BE2C (cell line): ENCODE data around the gene NAA11.

Experiments used
- DNase-seq: peaks from one replicate; pipeline ENCODE4 v3.0.0-alpha.2; 2020
- H3K27me3 ChIP-seq: fragments of 250-450 bp; sonication (Bioruptor Pico); 2 replicates; pipeline ENCODE4 v1.5.1; 2020; ENCODE audit warnings: mild to moderate bottlenecking
- H3K36me3 ChIP-seq: fragments of 250-450 bp; sonication (Bioruptor Pico); 2 replicates; pipeline ENCODE4 v1.5.1; 2020; ENCODE audit warnings: mild to moderate bottlenecking
- H3K4me1 ChIP-seq: fragments of 250-450 bp; sonication (Bioruptor Pico); 2 replicates; pipeline ENCODE4 v1.5.1; 2020
- H3K4me3 ChIP-seq: 2 replicates; pipeline ENCODE4 v1.5.1; 2011; ENCODE audit warnings: low read depth, low read length
- H3K9me3 ChIP-seq: fragments of 250-450 bp; sonication (Bioruptor Pico); 2 replicates; pipeline ENCODE4 v1.5.1; 2020
- TF ChIP-seq, protein P1 (sequence below): IDR thresholded peaks from 2 replicates; pipeline ENCODE4 v1.5.1; 2012; ENCODE audit warnings: mild to moderate bottlenecking, low read depth, low read length

Gene NAA11

DNA sequence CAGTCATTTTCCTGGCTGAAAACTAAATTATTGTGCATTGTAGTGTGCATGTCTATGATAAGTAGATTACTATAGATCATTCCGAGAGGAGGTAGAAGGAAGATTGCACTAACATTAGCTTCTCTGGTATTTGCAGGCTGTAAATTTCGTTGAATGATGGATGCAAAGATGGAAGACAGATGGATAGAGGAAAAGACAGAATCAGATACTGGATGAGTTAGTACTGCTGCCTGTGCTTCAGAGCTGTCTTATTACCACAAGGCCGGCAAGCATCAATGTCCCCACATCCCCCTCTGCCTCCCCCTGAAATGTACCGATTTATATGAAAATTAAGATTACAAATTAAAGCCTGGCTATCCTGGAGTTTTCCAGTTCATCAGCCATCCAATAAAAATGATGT, 17.7 kb downstream of the NAA11 start:
- Histone ChIP-seq H3K36me3 (no peaks in the 10 kb centered on the region), H3K4me3 (no peak overlapping the region), H3K9me3 (no peaks in the 10 kb centered on the region), H3K27me3 (no peaks in the 10 kb centered on the region), H3K4me1 (peaks cover 12% of the 10 kb centered on the region)
- no peak for DNase-seq
- TF ChIP-seq, protein P1, sequence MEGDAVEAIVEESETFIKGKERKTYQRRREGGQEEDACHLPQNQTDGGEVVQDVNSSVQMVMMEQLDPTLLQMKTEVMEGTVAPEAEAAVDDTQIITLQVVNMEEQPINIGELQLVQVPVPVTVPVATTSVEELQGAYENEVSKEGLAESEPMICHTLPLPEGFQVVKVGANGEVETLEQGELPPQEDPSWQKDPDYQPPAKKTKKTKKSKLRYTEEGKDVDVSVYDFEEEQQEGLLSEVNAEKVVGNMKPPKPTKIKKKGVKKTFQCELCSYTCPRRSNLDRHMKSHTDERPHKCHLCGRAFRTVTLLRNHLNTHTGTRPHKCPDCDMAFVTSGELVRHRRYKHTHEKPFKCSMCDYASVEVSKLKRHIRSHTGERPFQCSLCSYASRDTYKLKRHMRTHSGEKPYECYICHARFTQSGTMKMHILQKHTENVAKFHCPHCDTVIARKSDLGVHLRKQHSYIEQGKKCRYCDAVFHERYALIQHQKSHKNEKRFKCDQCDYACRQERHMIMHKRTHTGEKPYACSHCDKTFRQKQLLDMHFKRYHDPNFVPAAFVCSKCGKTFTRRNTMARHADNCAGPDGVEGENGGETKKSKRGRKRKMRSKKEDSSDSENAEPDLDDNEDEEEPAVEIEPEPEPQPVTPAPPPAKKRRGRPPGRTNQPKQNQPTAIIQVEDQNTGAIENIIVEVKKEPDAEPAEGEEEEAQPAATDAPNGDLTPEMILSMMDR: no peak

- Histone ChIP-seq H3K36me3 (no peaks in the 10 kb centered on the region), H3K4me1 (peaks cover 12% of the 10 kb centered on the region), H3K4me3 (no peak overlapping the region), H3K9me3 (no peaks in the 10 kb centered on the region), H3K27me3 (no peaks in the 10 kb centered on the region)
- TF ChIP-seq, protein P1: no peak
- DNase-seq: no peak
Measured at GRCh38 chr4:79306795-79307194, 19.1 kb downstream of the NAA11 start.

DNA sequence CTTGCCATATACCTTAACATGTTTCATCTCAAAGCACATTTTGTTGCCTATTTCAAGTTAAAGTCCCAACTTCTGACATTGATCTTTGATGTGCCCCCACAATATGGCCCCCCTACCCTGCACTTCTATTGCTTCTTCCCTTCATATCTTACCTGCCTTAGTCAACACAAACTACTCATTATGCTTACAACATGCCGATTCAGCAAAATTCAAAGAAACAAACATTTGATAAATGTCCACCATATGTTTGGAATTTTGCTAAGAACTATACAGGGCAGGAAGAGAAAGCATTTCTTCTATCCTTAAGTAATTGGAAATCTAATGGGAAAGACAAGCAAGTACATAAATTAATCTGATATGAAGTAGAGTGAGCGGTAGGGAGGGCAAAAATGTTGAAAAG, 25.6 kb downstream of the NAA11 start:
- Histone ChIP-seq H3K9me3 (no peaks in the 10 kb centered on the region), H3K36me3 (no peaks in the 10 kb centered on the region), H3K4me1 (no peaks in the 10 kb centered on the region; the same call in 1 of the 2 replicates), H3K4me3 (no peak overlapping the region), H3K27me3 (no peaks in the 10 kb centered on the region)
- DNase-seq: no peak
- TF ChIP-seq, protein P1: no peak

DNA sequence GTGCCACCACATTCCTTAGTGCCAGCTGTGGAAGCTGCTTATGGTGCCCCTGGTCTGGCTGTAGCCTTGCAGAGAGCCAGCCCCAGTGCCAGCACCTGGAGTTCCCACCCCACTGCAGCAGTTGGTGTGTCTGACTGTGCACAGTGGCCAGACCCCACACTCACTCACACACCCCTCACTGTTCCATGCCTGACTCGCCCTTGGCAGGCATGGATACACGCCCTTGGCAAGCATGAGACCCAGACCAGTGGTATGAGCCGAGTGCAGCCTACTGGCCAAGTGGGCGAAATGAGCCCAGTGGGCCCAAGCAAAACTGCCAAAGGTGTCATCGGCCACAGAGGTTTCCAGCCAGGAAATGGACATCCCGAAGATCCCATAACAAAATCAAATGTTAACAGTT, 27.4 kb downstream of the NAA11 start:
- H3K9me3 ChIP-seq: no peaks in the 10 kb centered on the region
- H3K27me3 ChIP-seq: no peaks in the 10 kb centered on the region
- H3K36me3 ChIP-seq: no peaks in the 10 kb centered on the region
- TF ChIP-seq, protein P1: no peak
- H3K4me1 ChIP-seq: peaks cover 6% of the 10 kb centered on the region; the same call in 1 of the 2 replicates
- DNase-seq: peak; percentile 3
- no peak overlapping the region for H3K4me3 ChIP-seq

DNA sequence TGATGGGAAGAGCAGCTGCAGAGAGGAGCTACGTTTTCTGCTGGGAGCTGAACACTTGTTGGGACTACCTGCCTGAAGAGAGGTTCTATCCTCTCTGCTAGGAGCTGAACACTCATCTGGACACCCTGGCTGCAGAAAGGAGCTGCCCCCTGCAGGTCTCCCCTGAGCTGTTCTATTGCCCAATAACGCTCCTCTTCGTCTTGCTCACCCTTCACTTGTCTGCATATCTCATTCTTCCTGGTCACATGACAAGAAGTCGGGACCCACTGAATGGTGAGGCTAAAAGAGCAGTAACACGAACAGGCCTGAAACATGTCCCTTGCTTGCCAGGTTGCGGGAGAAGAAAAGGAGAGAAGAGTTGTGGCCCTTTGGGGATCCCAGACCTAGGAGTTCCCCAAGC, 27.8 kb downstream of the NAA11 start:
- no peaks in the 10 kb centered on the region for H3K27me3 ChIP-seq
- H3K9me3 ChIP-seq: no peaks in the 10 kb centered on the region
- no peaks in the 10 kb centered on the region for H3K36me3 ChIP-seq
- TF ChIP-seq, protein P1: no peak
- no peak overlapping the region for H3K4me3 ChIP-seq
- H3K4me1 ChIP-seq: peaks cover 6% of the 10 kb centered on the region; the same call in 1 of the 2 replicates
- no peak for DNase-seq

DNA sequence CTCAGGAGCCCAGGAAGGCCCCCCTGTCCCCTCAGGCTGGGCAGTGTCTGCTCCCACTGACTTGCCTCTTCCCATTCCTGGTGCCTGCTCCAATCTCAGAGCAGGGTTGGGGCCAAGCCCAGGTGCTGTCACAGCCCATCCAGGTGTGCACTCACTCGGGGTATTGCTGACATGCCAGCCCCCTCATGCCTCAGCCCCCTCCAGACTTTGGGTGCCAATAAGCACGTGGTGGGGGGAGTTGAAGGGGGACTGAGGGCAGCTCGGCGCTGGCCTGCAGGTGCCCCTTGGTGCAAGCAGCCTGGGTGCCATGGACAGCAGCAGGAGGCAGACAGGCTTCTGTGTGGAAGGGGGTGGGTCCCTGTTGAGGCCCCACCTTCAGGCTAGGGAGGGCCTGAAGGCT, 28.4 kb downstream of the NAA11 start:
- TF ChIP-seq, protein P1: no peak
- no peaks in the 10 kb centered on the region for H3K27me3 ChIP-seq
- no peak overlapping the region for H3K4me3 ChIP-seq
- H3K36me3 ChIP-seq: no peaks in the 10 kb centered on the region
- H3K9me3 ChIP-seq: no peaks in the 10 kb centered on the region
- H3K4me1 ChIP-seq: peaks cover 6% of the 10 kb centered on the region; the same call in 1 of the 2 replicates
- DNase-seq: no peak
